ENCODE measurements around the gene TBC1D8.
"Not testable (repeated sequence)": the region's sequence is repeated elsewhere in the genome, so short reads cannot be mapped to it uniquely, and the experiment has no call there.

The TBC1D8 gene

GRCh38 chr2:101063352-101064124 is 87.6 kb downstream of the TBC1D8 start:
- DNase-seq (ENCODE audit: low read depth, low spot score) = no peak
- Histone ChIP-seq H3K27me3 (ENCODE audit: insufficient read depth, insufficient read length) (no peaks in the 10 kb centered on the region), H3K9me3 (ENCODE audit: insufficient read depth, low read length) (no peaks in the 10 kb centered on the region), H3K4me1 (ENCODE audit: insufficient read depth, insufficient read length) (no peaks in the 10 kb centered on the region), H3K4me3 (ENCODE audit: insufficient read length, low read depth) (no peak overlapping the region), H3K9ac (ENCODE audit: insufficient read length, low read depth) (no peak overlapping the region), H3K36me3 (ENCODE audit: insufficient read depth, insufficient read length, low read length) (peaks cover 2% of the 10 kb centered on the region)
- TF ChIP-seq SUZ12 (IDR thresholded peaks at IDR 0.05; ENCODE audit: extremely low read depth, insufficient read depth, insufficient read length) (no peak), YY1 (IDR thresholded peaks at IDR 0.05; ENCODE audit: insufficient read depth, insufficient read length) (no peak), ZNF274 (IDR thresholded peaks at IDR 0.05; ENCODE audit: low read depth, low read length) (no peak)

- Histone ChIP-seq H3K27me3 (ENCODE audit: insufficient read depth, insufficient read length) (no peaks in the 10 kb centered on the region), H3K36me3 (ENCODE audit: insufficient read depth, insufficient read length, low read length) (peaks cover 6% of the 10 kb centered on the region), H3K9ac (ENCODE audit: insufficient read length, low read depth) (no peak overlapping the region), H3K4me3 (ENCODE audit: insufficient read length, low read depth) (no peak overlapping the region), H3K4me1 (ENCODE audit: insufficient read depth, insufficient read length) (peaks cover 3% of the 10 kb centered on the region), H3K9me3 (ENCODE audit: insufficient read depth, low read length) (no peaks in the 10 kb centered on the region)
- TF ChIP-seq YY1 (IDR thresholded peaks at IDR 0.05; ENCODE audit: insufficient read depth, insufficient read length) (no peak), SUZ12 (IDR thresholded peaks at IDR 0.05; ENCODE audit: extremely low read depth, insufficient read depth, insufficient read length) (no peak), ZNF274 (IDR thresholded peaks at IDR 0.05; ENCODE audit: low read depth, low read length) (no peak)
- no peak for DNase-seq (ENCODE audit: low read depth, low spot score)
Observed at GRCh38 chr2:101058386-101058785, 92.8 kb downstream of the TBC1D8 start.

DNA sequence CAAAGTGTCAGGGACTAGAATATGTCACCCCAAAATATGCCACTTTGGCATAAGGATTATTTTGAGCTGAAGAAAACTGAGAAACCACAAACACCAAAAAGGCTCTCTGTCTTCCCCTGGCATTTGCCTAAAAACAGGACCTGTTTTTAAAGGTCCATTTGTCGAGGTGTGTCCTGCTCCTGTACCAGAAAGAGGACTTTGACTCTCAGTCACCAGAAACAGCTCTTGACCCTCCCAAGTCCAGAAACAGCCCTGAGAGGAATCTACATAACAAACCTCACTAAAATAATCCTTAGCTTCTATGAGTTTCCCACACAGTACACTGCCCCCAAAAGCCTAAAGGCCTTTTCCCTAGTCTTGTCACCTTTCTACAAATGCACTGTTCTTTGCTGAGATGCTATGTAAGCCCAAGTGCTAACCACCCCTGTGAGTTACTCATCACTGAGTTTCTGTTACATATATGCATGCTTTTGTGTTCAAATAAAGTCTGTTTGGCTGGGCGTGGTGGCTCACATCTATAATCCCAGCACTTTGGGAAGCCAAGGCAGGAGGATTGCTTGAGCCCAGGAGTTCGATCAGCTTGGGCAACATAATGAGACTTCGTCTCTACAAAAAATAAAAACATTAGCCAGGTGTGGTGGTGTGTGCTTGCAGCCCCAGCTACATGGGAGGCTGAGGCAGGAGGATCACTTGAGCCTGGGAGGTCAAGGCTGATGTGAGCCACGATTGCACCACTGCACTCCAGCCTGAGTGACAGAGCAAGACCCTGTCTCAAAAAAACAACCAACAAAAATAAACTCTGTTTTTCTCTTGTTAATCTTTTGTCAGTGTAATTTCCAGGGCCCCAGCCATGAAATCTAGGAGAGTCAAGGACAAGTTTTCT is 93.9 kb downstream of the TBC1D8 start:
- H3K9ac ChIP-seq (ENCODE audit: insufficient read length, low read depth) = no peak overlapping the region

DNA sequence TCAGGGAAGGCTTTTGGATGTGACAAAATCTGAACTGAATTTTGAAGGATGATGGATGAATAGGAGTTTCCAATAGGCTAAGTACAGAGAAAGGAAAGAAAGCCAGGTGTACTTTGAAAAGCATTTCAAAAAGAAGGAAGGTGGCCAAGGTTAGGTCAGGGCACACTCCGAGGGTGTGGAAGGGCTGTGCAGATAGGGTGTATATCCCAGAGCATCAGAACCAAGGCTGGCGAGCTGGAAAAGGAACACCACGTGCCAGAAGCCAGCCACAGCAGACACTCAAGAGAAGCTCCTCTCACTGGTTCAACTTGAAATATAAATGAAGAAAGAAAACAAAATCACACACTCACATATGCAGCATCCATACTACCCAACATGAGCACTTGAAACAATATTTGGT is 98.1 kb downstream of the TBC1D8 start:
- Histone ChIP-seq H3K4me3 (ENCODE audit: insufficient read length, low read depth) (no peak overlapping the region), H3K4me1 (ENCODE audit: insufficient read depth, insufficient read length) (peaks cover 3% of the 10 kb centered on the region), H3K36me3 (ENCODE audit: insufficient read depth, insufficient read length, low read length) (peaks cover 11% of the 10 kb centered on the region), H3K9me3 (ENCODE audit: insufficient read depth, low read length) (no peaks in the 10 kb centered on the region), H3K9ac (ENCODE audit: insufficient read length, low read depth) (no peak overlapping the region), H3K27me3 (ENCODE audit: insufficient read depth, insufficient read length) (no peaks in the 10 kb centered on the region)
- TF ChIP-seq YY1 (IDR thresholded peaks at IDR 0.05; ENCODE audit: insufficient read depth, insufficient read length) (no peak), SUZ12 (IDR thresholded peaks at IDR 0.05; ENCODE audit: extremely low read depth, insufficient read depth, insufficient read length) (no peak), ZNF274 (IDR thresholded peaks at IDR 0.05; ENCODE audit: low read depth, low read length) (no peak)
- DNase-seq (ENCODE audit: low read depth, low spot score) = no peak

More for the DNA sequence above, 93.9 kb downstream of the TBC1D8 start:
- H3K36me3 ChIP-seq (ENCODE audit: insufficient read depth, insufficient read length, low read length) = peaks cover 6% of the 10 kb centered on the region
- TF ChIP-seq SUZ12 (IDR thresholded peaks at IDR 0.05; ENCODE audit: extremely low read depth, insufficient read depth, insufficient read length) (no peak), ZNF274 (IDR thresholded peaks at IDR 0.05; ENCODE audit: low read depth, low read length) (no peak), YY1 (IDR thresholded peaks at IDR 0.05; ENCODE audit: insufficient read depth, insufficient read length) (no peak)
- DNase-seq (ENCODE audit: low read depth, low spot score) = no peak
- H3K9me3 ChIP-seq (ENCODE audit: insufficient read depth, low read length) = no peaks in the 10 kb centered on the region
- H3K4me3 ChIP-seq (ENCODE audit: insufficient read length, low read depth) = no peak overlapping the region
- H3K27me3 ChIP-seq (ENCODE audit: insufficient read depth, insufficient read length) = no peaks in the 10 kb centered on the region
- peaks cover 3% of the 10 kb centered on the region for H3K4me1 ChIP-seq (ENCODE audit: insufficient read depth, insufficient read length)

DNA sequence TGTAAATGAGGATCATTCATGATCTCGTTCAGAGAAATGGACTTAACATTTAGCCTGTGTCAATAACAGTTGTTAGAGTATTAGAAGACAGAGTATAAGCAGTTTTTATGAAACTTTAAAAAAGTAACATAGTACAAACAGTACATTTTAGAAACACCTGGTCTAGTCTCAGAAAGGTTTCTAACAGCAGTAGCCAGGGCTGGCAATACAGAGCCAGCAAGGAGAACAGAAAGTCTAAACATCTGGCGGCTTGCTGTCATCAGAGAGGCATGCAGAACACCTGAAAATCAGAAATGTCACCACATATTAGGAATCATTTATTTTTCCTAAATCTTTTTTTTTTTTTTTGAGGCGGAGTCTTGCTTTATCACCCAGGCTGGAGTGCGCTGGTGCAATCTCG is 99.0 kb downstream of the TBC1D8 start:
- Histone ChIP-seq H3K9ac (ENCODE audit: insufficient read length, low read depth) (no peak overlapping the region), H3K36me3 (ENCODE audit: insufficient read depth, insufficient read length, low read length) (peaks cover 11% of the 10 kb centered on the region), H3K4me3 (ENCODE audit: insufficient read length, low read depth) (no peak overlapping the region), H3K27me3 (ENCODE audit: insufficient read depth, insufficient read length) (no peaks in the 10 kb centered on the region), H3K9me3 (ENCODE audit: insufficient read depth, low read length) (no peaks in the 10 kb centered on the region), H3K4me1 (ENCODE audit: insufficient read depth, insufficient read length) (peaks cover 3% of the 10 kb centered on the region)
- TF ChIP-seq YY1 (IDR thresholded peaks at IDR 0.05; ENCODE audit: insufficient read depth, insufficient read length) (no peak), SUZ12 (IDR thresholded peaks at IDR 0.05; ENCODE audit: extremely low read depth, insufficient read depth, insufficient read length) (no peak), ZNF274 (IDR thresholded peaks at IDR 0.05; ENCODE audit: low read depth, low read length) (no peak)
- DNase-seq (ENCODE audit: low read depth, low spot score) = no peak

DNA sequence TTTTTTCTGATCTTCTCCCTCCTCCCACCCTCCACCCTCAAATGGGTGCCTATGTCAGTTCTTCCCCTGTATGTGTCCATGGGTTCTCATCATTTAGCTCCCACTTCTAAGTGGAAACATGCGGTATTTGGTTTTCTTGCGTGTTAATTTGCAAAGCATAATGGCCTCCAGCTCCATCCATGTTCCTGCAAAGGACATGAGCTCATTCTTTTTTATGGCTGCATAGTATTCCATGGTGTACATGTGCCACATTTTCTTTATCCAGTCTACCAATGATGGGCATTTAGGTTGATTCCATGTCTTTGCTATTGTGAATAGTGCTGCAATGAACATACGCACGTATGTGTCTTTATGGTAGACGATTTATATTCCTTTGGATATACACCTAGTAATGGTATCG is 100.3 kb downstream of the TBC1D8 start:
- H3K27me3 ChIP-seq (ENCODE audit: insufficient read depth, insufficient read length); H3K9me3 ChIP-seq (ENCODE audit: insufficient read depth, low read length); DNase-seq (ENCODE audit: low read depth, low spot score); H3K4me3 ChIP-seq (ENCODE audit: insufficient read length, low read depth); H3K9ac ChIP-seq (ENCODE audit: insufficient read length, low read depth); H3K4me1 ChIP-seq (ENCODE audit: insufficient read depth, insufficient read length): not testable (repeated sequence)
- peaks cover 11% of the 10 kb centered on the region for H3K36me3 ChIP-seq (ENCODE audit: insufficient read depth, insufficient read length, low read length)

DNA sequence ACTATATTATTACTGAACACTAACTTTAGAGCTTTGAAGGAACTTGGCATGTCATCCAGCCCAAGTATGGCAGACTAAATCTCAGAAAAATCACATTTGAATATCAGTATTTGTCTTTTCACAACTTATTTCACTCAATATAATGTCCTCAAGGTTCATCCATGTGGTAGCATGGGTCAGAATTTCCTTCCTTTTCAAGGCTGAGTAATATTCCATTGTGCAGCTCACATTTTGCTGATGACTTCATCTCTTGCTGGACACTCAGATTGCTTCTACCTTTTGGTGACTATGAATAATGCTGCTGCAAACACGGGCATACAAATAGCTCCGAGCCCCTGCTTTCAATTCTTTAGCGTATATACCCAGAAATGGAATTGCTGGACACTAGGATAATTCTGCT is 102.4 kb downstream of the TBC1D8 start:
- Histone ChIP-seq H3K4me1 (ENCODE audit: insufficient read depth, insufficient read length) (no peaks in the 10 kb centered on the region), H3K9ac (ENCODE audit: insufficient read length, low read depth) (no peak overlapping the region), H3K9me3 (ENCODE audit: insufficient read depth, low read length) (no peaks in the 10 kb centered on the region), H3K4me3 (ENCODE audit: insufficient read length, low read depth) (no peak overlapping the region), H3K36me3 (ENCODE audit: insufficient read depth, insufficient read length, low read length) (peaks cover 6% of the 10 kb centered on the region), H3K27me3 (ENCODE audit: insufficient read depth, insufficient read length) (no peaks in the 10 kb centered on the region)
- no peak for DNase-seq (ENCODE audit: low read depth, low spot score)
- no peak for TF ChIP-seq SUZ12 (IDR thresholded peaks at IDR 0.05; ENCODE audit: extremely low read depth, insufficient read depth, insufficient read length)
- TF ChIP-seq YY1 (IDR thresholded peaks at IDR 0.05; ENCODE audit: insufficient read depth, insufficient read length) = no peak
- no peak for TF ChIP-seq ZNF274 (IDR thresholded peaks at IDR 0.05; ENCODE audit: low read depth, low read length)

Measured in NT2/D1 (cell line).